Stomach smooth muscle (tissue), 2 donors: ENCODE measurements around the gene TWIST2.

Experiments
- H3K27ac ChIP-seq: one replicate; pipeline ENCODE4 v1.7.0; 2013; ENCODE audit warnings: mild to moderate bottlenecking, low read length, inconsistent platforms
- H3K27me3 ChIP-seq, 2 donors: one replicate each; pipeline ENCODE4 v1.7.0; 2013; ENCODE audit warnings: low read length in 2 of 2; ENCODE audit not compliant: insufficient read depth in 2 of 2, control insufficient read depth in 1 of 2
- H3K36me3 ChIP-seq, 2 donors: one replicate each; pipeline ENCODE4 v1.7.0; 2013; ENCODE audit warnings: low read length in 2 of 2; ENCODE audit not compliant: control insufficient read depth in 2 of 2, insufficient read depth in 2 of 2
- H3K4me1 ChIP-seq: one replicate; pipeline ENCODE4 v1.7.0; 2013; ENCODE audit warnings: low read length; ENCODE audit not compliant: control insufficient read depth, insufficient read depth
- H3K4me3 ChIP-seq, 2 donors: one replicate each; pipeline ENCODE4 v1.7.0; 2013; ENCODE audit warnings: low read length in 2 of 2
- H3K9ac ChIP-seq, 2 donors: one replicate each; pipeline ENCODE4 v1.7.0; 2013; ENCODE audit warnings: low read length in 2 of 2, mild to moderate bottlenecking in 1 of 2
- H3K9me3 ChIP-seq, 2 donors: one replicate each; pipeline ENCODE4 v1.7.0; 2013; ENCODE audit warnings: low read length in 2 of 2; ENCODE audit not compliant: control insufficient read depth in 2 of 2
- donor health status: healthy.
- donor health status: Pancreatic carcinoma.

TWIST2 gene

GRCh38 chr2:238872628-238873380 lies 24.9 kb downstream of the TWIST2 start:
- H3K36me3 ChIP-seq, result no peaks in the 10 kb centered on the region
- no peaks in the 10 kb centered on the region for H3K27me3 ChIP-seq
- no peak overlapping the region for H3K27ac ChIP-seq
- no peak overlapping the region for H3K4me3 ChIP-seq
- H3K9ac ChIP-seq, result no peak overlapping the region
- peaks cover 27% of the 10 kb centered on the region for H3K4me1 ChIP-seq
- H3K9me3 ChIP-seq, result no peaks in the 10 kb centered on the region

GRCh38 chr2:238873381-238873801 lies 25.5 kb downstream of the TWIST2 start:
- Histone ChIP-seq H3K9ac (no peak overlapping the region), H3K36me3 (no peaks in the 10 kb centered on the region), H3K27ac (no peak overlapping the region), H3K4me1 (peaks cover 21% of the 10 kb centered on the region), H3K27me3 (no peaks in the 10 kb centered on the region), H3K9me3 (no peaks in the 10 kb centered on the region), H3K4me3 (no peak overlapping the region)

- Histone ChIP-seq H3K36me3 (no peaks in the 10 kb centered on the region), H3K9ac (no peak overlapping the region), H3K27me3 (no peaks in the 10 kb centered on the region), H3K27ac (no peak overlapping the region), H3K4me3 (no peak overlapping the region), H3K9me3 (no peaks in the 10 kb centered on the region), H3K4me1 (peaks cover 17% of the 10 kb centered on the region)
Measured at GRCh38 chr2:238873841-238874240, 26.0 kb downstream of the TWIST2 start.

DNA sequence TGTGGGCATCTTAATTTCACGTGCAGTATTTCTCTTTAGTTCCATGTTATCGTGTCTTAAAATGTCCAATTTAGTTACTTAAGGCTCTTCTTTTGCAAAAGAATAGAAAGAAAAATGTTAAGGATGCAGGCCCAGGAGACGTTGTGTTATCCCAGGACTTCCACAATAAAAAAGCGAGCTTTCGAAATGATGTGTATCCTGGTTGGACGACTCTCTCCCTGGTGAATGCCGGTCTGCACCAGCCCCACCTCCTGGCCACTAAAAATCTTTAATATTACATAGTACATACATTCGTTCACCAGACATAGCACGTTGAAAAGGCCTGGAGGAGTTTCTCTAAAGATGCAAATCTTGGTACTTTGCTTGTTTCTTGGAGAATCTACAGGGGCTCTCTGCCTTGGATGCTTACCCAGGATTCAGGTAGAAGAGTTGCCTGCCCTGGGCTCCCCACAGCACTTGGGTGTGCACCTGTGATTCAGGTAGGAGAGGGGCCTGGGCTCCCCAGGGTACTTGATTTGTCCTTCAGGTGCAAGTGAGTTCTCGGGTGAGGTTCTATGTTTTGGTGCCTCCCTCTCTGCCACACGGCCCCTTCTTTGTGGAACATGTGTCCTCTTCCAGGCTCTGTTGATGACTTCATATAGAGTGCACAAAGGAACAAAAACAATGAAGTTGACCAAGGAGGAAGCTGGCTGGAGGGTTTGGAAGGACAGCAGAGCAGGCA lies 26.6 kb downstream of the TWIST2 start:
- peaks cover 11% of the 10 kb centered on the region for H3K4me1 ChIP-seq
- H3K4me3 ChIP-seq, result no peak overlapping the region
- no peaks in the 10 kb centered on the region for H3K9me3 ChIP-seq
- H3K36me3 ChIP-seq, result no peaks in the 10 kb centered on the region
- H3K9ac ChIP-seq, result no peak overlapping the region
- H3K27me3 ChIP-seq, result no peaks in the 10 kb centered on the region
- H3K27ac ChIP-seq, result no peak overlapping the region

GRCh38 chr2:238875101-238875470 lies 27.2 kb downstream of the TWIST2 start:
- H3K27me3 ChIP-seq, result no peaks in the 10 kb centered on the region
- H3K9me3 ChIP-seq, result no peaks in the 10 kb centered on the region
- H3K4me1 ChIP-seq, result peaks cover 8% of the 10 kb centered on the region
- H3K9ac ChIP-seq, result no peak overlapping the region
- no peak overlapping the region for H3K27ac ChIP-seq
- no peak overlapping the region for H3K4me3 ChIP-seq
- no peaks in the 10 kb centered on the region for H3K36me3 ChIP-seq

DNA sequence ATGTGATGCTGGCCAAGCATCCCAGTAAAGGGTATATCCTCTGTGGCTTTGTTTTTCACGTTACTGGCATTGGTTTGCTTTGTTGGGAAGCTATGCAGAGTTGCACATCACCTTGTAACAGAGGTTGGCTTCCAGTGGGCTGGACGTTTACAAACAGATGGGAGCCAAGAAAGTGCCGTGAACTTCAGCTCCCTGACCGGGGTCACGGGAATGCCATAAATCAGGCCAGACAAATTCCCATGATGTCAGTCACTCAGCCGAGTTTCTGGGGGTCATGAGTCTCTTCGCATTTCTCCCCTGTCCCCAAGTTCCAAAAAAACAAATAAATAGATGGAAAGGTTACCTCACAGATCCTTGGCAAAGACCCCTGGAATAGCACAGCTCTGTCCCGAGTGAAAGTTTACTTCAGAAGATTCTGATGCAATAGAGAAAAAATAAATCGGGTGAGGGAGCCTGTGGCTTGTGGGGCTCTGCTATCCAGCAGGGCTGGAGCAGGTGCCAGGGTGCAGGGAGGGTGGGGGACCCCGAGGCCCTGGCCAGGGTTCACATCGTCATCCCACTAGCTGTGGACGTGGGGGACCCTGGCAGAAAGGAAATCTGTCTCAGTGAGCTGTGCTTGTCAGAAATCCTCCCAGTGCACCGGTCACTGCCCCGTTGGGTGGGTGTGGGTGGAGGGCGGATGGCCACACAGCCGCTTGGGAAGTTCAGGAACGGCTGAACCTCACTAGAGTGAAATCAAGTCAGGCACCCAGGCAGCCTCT lies 27.8 kb downstream of the TWIST2 start:
- H3K9ac ChIP-seq, result no peak overlapping the region
- H3K9me3 ChIP-seq, result no peaks in the 10 kb centered on the region
- no peaks in the 10 kb centered on the region for H3K27me3 ChIP-seq
- peak overlapping the region; percentile 37 for H3K27ac ChIP-seq
- no peaks in the 10 kb centered on the region for H3K36me3 ChIP-seq
- peak overlapping the region in 1 of 2 donors; percentile 8 for H3K4me3 ChIP-seq
- H3K4me1 ChIP-seq, result peaks cover 8% of the 10 kb centered on the region

DNA sequence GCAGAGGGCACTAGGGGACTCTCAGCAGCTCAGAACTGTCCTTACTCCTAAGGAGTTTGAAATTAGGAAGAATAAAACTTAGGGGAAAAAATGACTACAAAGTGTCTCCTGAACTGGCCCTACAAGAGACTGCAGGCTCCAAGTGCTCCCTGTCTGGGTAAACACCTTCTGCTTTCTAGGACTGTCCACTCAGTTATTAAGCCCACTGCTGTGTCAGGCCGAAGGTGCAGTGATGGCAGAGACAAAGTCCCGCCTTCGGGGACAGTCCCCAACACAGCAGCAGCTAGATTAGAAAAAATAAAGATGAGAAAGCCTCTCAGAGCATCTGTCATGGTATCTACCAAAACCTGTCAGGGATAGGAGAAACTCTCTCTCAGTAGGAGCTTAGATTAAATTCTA lies 28.3 kb downstream of the TWIST2 start:
- Histone ChIP-seq H3K36me3 (no peaks in the 10 kb centered on the region), H3K9ac (no peak overlapping the region), H3K4me1 (peaks cover 8% of the 10 kb centered on the region), H3K9me3 (no peaks in the 10 kb centered on the region), H3K27me3 (no peaks in the 10 kb centered on the region), H3K27ac (peak overlapping the region; percentile 37), H3K4me3 (no peak overlapping the region)

DNA sequence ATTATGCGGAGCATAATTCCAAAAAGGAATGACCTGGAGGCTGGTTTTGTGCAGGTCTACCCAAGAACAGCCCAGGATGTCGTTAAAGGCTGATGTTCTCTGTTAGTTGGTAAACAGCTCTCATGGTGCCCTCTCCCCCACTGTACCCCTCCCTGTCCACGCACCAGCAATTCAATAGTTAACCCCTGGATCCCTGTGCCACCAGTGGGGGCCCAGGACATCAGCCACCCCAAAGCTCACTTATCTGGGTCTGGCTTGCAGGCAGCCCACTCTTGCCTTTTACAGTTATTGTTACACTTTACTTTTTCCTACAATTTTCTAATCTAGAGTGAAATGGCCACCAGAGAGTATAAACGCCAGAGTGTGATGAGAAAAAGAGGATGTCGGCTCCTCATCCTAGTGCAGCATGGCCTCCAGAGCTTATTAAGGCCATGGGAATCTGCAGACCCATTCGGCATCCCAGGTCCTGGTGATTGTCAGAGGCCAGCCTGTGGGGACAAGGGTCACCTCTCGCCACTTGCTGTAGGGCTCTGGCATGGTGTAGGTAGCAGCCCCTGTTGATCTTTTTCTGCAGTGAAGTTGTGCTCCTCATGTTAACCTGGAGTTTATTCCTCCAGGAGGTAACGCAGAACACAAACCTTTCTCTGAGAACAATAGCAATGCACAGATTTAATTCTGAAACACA lies 30.3 kb downstream of the TWIST2 start:
- Histone ChIP-seq H3K4me3 (no peak overlapping the region), H3K27me3 (no peaks in the 10 kb centered on the region), H3K9me3 (no peaks in the 10 kb centered on the region), H3K36me3 (no peaks in the 10 kb centered on the region), H3K4me1 (peaks cover 13% of the 10 kb centered on the region), H3K27ac (no peak overlapping the region), H3K9ac (no peak overlapping the region)

- no peaks in the 10 kb centered on the region for H3K27me3 ChIP-seq
- H3K4me3 ChIP-seq, result no peak overlapping the region
- no peaks in the 10 kb centered on the region for H3K9me3 ChIP-seq
- no peak overlapping the region for H3K27ac ChIP-seq
- no peak overlapping the region for H3K9ac ChIP-seq
- H3K36me3 ChIP-seq, result no peaks in the 10 kb centered on the region
- H3K4me1 ChIP-seq, result peaks cover 13% of the 10 kb centered on the region
Measured at GRCh38 chr2:238879043-238879442, 31.2 kb downstream of the TWIST2 start.

DNA sequence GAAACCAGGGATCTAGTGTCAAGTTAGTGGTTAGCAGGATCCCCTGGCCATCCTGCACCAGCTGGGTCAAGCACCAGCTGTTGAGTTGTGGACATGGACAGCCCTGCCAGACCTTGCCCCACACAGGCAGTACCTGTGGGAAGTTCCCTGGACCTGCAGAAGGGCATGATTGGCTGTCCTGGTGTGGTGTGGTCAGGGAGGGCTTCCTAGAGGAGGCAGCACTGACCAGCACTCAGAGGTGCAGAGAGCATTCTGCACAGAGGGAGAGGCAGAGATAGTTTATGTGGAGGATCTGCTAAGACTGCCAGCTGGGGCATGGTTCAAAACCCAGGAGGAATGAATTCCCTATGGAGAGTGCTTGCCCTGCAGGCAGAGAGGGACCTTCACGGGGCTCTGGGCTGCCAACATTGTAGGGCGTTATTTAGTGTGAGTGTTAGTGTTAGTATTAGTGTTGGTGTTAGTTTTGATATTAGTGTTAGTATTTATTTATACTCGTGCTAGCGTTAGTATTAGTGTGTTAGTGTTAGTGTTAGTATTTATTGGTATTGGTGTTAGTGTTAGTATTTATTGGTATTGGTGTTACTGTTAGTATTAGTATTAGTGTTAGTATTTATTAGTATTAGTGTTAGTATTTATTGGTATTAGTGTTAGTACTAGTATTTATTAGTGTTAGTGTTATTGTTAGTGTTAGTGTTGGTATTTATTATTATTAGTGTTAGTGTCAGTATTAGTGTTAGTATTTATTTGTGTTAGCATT lies 31.9 kb downstream of the TWIST2 start:
- Histone ChIP-seq H3K4me1 (peaks cover 13% of the 10 kb centered on the region), H3K9me3 (no peaks in the 10 kb centered on the region), H3K27ac (no peak overlapping the region), H3K27me3 (no peaks in the 10 kb centered on the region), H3K36me3 (no peaks in the 10 kb centered on the region), H3K4me3 (no peak overlapping the region), H3K9ac (no peak overlapping the region)
